ENCODE data around the gene PTEN.
"Not testable (repeated sequence)": the region's sequence is repeated elsewhere in the genome, so short reads cannot be mapped to it uniquely, and the experiment has no call there.

Gene PTEN

DNA sequence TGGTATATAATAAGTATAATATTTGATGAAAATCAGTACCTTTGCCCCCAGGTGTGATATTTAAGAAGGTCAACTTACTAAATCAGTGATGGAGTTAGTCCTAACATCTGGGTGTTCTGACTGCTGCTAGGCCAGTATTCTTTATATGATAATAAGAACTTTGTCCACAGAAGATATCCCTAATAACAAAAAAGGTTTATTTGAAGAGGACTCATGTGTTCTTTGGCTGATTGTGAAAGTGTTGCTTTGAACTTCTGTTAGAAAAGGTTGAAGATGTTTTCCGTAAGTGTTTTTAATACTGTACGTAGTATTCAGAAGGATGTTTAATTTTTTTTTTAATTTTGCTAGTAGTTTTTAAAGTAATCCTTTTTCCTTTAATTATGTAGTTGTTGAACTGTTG is 10.2 kb downstream of the PTEN start:
- DNase-seq: no peak

DNA sequence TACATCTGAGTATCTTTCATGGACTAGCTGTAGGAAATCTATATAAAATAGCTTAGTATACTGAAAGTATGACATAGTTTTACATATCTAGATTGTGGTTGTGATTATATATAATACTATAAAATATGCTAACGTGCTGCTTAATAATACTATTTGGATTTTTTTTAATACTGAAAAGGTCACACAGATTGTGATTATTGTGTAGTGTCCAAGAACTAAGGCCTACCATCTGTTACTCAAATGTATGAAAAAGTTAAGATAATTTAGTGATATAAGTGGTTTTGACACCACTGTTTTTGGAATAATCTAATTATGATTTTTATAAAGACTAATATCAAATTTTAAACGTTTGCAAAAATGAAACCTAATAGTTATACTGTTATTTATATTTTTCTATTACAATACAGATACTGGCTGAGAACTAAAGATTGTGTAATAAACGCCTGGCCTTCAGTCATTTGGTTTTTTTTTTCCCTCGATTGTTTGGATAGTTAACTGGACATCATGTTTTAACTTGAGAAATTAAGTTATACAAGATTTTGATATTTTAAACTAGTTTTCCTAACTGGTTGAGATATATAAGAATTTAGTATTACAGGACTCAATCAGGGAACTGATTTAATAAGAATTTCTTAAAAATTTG is 12.6 kb downstream of the PTEN start:
- DNase-seq: no peak

GRCh38 chr10:87878664-87879459 is 15.4 kb downstream of the PTEN start:
- DNase-seq: no peak

DNA sequence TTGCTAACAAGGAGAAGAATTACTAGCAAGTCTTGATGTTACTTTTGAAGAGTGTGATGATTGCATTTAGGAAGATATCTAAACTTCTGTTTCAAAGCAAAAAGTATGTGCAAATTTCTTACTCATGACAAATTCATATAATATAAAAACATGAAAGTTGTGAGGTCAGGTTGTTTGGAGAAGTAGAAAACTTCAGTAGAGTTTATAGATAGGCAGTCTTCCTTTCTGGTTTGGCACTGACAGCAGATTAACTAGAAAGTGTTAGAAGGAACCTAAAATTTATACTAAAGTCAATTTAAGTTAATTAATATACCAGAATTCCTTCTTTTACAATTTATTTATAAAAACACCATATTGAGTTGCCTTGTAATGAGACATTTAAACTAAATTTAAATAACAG is 16.9 kb downstream of the PTEN start:
- no peak for DNase-seq

GRCh38 chr10:87881373-87882059 is 18.1 kb downstream of the PTEN start:
- not testable (repeated sequence) for DNase-seq

GRCh38 chr10:87882555-87883294 is 19.3 kb downstream of the PTEN start:
- no peak for DNase-seq

DNA sequence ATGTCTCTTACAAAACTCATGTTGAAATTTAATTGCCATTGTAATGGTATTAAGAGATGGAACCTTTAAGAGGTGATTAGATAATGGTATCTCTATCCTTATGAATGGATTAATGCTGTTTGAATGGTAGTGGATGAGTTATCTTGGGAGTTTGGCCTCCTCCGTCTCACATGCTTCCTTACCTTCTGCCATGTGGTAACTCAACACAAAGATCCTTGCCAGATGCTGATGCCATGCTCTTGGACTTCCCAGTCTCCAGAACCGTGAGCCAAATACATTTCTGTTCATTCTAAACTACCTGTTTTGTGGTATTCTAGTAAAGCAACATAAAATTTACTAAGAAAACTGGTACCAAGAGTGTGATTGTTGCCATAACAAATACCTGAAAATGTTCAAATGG is 23.2 kb downstream of the PTEN start:
- no peak for DNase-seq

GRCh38 chr10:87887146-87887545 is 23.7 kb downstream of the PTEN start:
- no peak for DNase-seq

GRCh38 chr10:87887548-87888289 is 24.3 kb downstream of the PTEN start:
- no peak for DNase-seq

GRCh38 chr10:87895430-87895829 is 32.0 kb downstream of the PTEN start:
- DNase-seq: no peak

DNA sequence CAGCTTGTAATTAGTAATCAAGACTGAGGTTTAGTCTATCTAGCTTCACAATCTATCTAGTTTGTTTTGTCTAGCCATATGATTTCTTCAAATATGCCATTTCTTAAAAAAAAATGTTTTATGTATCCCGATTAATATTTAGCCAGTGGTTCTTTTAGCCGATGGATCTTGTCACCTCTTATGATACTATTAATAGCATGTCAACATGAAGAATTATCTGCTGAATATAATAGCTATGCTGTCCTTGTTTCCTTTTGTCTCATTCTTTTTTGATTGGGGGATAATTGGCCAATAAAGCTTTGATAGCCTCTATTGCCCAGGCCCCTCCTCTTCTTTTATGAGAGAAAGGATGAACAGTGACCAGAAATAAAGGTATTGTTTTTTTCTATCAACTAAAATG is 32.8 kb downstream of the PTEN start:
- no peak for DNase-seq

- DNase-seq: not testable (repeated sequence)
Observed at GRCh38 chr10:87897957-87898356, 34.5 kb downstream of the PTEN start.

GRCh38 chr10:87903396-87903795 is 40.0 kb downstream of the PTEN start:
- DNase-seq: not testable (repeated sequence)

GRCh38 chr10:87913156-87913921 is 49.9 kb downstream of the PTEN start:
- DNase-seq: no peak

- no peak for DNase-seq
Observed at GRCh38 chr10:87915406-87915805, 52.0 kb downstream of the PTEN start.

DNA sequence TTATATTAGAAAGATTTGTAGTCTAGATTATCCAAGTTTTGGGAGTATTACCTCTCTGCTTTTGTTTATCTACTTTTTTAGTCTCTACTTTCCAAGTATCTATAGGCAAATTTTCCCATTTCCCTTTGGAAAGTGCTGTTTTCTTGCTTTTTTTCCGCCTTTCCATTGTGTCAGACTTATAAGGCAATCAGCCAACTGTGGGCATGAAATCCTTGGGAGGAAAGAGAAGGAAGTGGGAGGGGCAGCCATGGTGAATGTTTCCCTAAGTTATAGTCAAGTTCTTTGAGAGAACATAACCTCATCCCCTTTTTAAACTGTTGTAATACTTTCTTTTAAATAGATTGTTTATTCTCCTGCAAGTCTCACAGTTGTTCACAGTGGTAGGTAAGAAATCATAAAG is 52.6 kb downstream of the PTEN start:
- DNase-seq: no peak

GRCh38 chr10:87916515-87916914 is 53.1 kb downstream of the PTEN start:
- DNase-seq: no peak

GRCh38 chr10:87918254-87918859 is 54.9 kb downstream of the PTEN start:
- no peak for DNase-seq

DNA sequence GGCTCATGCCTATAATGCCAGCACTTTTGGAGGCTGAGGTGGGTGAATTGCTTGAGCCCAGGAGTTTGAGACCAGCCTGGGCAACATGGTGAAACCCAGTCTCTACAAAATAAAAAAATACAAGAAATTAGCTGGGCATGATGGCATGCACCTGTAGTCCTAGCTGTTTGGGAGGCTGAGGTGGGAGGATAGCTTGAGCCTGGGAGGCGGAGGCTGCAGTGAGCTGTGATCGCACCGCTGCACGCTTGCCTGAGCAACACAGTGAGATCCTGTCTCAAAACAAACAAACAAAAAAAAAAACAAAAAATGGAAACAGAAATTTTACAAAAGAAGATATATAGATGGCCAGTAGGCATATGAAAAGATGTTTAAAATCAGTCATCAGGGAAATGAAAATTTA is 57.1 kb downstream of the PTEN start:
- DNase-seq: no peak

DNA sequence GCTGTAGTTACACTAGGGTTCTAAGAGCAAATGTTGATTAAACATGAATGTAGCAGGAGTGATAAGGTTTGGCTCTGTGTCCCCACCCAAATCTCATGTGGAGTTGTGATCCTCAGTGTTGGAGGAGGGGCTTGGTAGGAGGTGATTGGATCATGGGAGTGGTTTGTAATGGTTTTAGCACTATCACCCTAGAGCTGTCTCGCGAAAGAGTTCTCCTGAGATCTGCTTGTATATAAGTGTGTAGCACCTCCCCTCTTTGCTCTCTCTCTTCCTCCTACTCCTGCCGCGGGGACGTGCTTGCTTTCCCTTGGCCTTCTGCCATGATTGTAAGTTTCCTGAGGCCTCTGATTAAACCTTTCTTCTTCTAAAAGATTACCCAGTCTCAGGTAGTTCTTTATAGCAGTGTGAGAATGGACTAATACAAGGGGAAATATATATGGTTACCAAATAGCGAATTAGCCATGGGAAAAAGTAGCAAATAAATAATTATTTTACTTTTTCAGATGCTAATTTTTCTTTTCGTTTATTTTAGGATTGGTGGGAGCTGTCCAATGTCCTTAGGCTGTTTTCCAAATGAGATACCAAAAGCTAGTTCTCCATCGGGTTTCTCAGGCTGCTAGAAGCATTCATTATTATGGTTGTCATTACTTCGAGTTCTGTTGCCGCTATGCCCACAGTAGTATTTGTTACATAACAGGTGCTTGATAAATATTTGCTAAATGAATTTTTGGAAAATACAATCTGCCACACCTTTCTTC is 58.7 kb downstream of the PTEN start:
- no peak for DNase-seq

DNA sequence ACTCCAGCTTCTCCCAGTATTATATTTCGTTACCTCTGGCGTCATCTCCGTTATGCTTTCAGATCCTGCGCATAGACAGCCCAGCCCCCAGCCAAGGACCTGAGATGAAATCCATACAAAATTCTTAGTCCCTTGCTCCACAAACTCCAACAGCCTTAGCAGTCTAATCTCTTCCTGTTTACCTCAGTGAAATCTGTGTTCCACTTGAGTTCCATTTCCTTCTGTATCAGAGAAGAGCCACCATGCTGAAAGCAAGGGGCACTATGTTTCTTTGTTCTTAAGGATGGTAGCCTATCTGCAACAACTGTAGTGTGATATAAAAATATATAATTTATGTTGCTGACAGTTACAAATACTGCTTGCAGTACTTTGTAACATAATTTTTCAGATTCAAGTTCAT is 59.8 kb downstream of the PTEN start:
- DNase-seq: no peak
